Lower leg skin (tissue), 4 donors: ENCODE results near the gene ARHGAP4. TPM values are rescaled to one million over a fixed set of nuclear protein-coding genes. Genes with fewer than 3 reads are reported as not detected.

Experiments
- DNase-seq, 2 donors: peaks; one replicate each; pipeline ENCODE4 v3.0.0-alpha.2; 2019; ENCODE audit warnings: low spot score in 2 of 2
- H3K4me3 ChIP-seq: fragments of 200-600 bp; sonication (generic); 2 replicates; pipeline ENCODE4 v1.5.1; 2017; ENCODE audit warnings: mild to moderate bottlenecking, low read depth; ENCODE audit not compliant: poor library complexity, severe bottlenecking
- POLR2A ChIP-seq, 2 donors: fragments of 450-650 bp; IDR thresholded peaks; one replicate each; pipeline ENCODE4 v1.6.1; 2016 to 2017; ENCODE audit warnings: antibody characterized with exemption in 2 of 2, mild to moderate bottlenecking in 1 of 2, moderate library complexity in 1 of 2
- WGBS, 2 donors: methylation state at CpG; one replicate each; pipeline ENCODE4 v1.1.5; 2018; 5-methylcytosine and 5-hydroxymethylcytosine counted together
- intact Hi-C: fragments of 100-400 bp; cut with DNase I; formaldehyde crosslinking; loops from one replicate; pipeline ENCODE4 v1.15.0; 2023; ENCODE audit warnings: low total_unique reads
- total RNA-seq, 4 donors: library from RNA; depleted of rRNA; stranded (reverse); fragments of >200 nt; gene quantifications; one replicate each; pipeline ENCODE4 v1.1.0, GENCODE V29; 2016
- TF ChIP-seq, protein P1 (sequence below), 3 donors: fragments of 450-650 bp; IDR thresholded peaks; one replicate each; pipeline ENCODE4 v1.5.1; 2016; ENCODE audit warnings: antibody characterized with exemption in 3 of 3, mild to moderate bottlenecking in 3 of 3, moderate library complexity in 2 of 3

Gene ARHGAP4
- total RNA-seq, 4 donors from 2014 or later, result 2.7 to 14.8 (median 10.5) TPM

GRCh38 chrX:153953892-153954557, 28.0 kb upstream of the ARHGAP4 start:
- intact Hi-C loops, result loop anchor here (5.0 kb wide), 1 partner anchor 192 kb away; the partner anchor contains the start of gene PLXNB3
- WGBS, 2 donors, result 79 to 100% methylated on average over 1 to 29 of the region's 33 CpGs
- no peak for TF ChIP-seq POLR2A (IDR thresholded peaks at IDR 0.05)
- TF ChIP-seq, protein P1, sequence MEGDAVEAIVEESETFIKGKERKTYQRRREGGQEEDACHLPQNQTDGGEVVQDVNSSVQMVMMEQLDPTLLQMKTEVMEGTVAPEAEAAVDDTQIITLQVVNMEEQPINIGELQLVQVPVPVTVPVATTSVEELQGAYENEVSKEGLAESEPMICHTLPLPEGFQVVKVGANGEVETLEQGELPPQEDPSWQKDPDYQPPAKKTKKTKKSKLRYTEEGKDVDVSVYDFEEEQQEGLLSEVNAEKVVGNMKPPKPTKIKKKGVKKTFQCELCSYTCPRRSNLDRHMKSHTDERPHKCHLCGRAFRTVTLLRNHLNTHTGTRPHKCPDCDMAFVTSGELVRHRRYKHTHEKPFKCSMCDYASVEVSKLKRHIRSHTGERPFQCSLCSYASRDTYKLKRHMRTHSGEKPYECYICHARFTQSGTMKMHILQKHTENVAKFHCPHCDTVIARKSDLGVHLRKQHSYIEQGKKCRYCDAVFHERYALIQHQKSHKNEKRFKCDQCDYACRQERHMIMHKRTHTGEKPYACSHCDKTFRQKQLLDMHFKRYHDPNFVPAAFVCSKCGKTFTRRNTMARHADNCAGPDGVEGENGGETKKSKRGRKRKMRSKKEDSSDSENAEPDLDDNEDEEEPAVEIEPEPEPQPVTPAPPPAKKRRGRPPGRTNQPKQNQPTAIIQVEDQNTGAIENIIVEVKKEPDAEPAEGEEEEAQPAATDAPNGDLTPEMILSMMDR (IDR thresholded peaks at IDR 0.05), result no peak
- DNase-seq, result no peak
- H3K4me3 ChIP-seq, result no peak overlapping the region

- intact Hi-C loops, result loop anchor here (5.0 kb wide), 1 partner anchor 191 kb away; the partner anchor contains the start of gene PLXNB3
- 23 to 50% methylated on average over 6 to 16 of the region's 33 CpGs for WGBS, 2 donors
Measured at GRCh38 chrX:153953342-153953830, 27.3 kb upstream of the ARHGAP4 start.

DNA sequence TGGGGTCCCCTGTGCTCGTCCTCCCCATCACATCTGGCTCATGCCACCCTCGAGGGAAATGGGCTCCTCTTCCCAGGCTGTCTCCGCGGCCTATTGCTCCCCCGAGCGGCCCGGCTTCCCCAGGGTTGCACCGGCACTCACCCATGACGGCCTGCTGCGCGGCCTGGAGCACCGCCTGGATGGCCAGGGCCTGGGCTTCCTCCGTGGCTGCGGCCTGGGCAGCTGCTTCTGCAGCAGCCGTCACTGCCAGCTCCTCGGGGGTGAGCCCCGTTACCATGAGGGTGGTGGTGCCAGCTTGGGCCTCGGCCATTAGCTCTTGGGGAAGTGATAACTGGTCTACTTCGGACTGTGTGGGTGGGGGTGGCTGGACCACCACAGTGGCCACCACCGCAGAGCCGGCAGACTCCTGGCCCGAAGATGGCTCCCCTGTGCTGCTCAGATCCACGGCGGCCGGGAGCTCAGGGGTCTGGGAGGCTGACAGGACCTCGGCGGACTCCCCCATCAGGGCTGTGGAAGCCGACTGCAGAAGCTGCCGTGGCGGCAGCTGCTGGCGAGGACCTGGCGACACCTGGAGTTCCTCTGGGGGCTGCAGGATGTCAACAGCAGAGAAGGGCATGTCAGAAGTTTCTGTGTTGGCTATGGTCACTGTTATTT, 26.4 kb upstream of the ARHGAP4 start:
- no peak overlapping the region for H3K4me3 ChIP-seq
- 92 to 94% methylated on average over 14 to 18 of the region's 32 CpGs for WGBS, 2 donors
- intact Hi-C loops, result loop anchor here (5.0 kb wide), 1 partner anchor 190 kb away; the partner anchor contains the start of gene PLXNB3
- TF ChIP-seq POLR2A (IDR thresholded peaks at IDR 0.05), result no peak
- TF ChIP-seq, protein P1 (IDR thresholded peaks at IDR 0.05), result no peak
- DNase-seq, result no peak

More at GRCh38 chrX:153953342-153953830, 27.3 kb upstream of the ARHGAP4 start:
- TF ChIP-seq, protein P1 (IDR thresholded peaks at IDR 0.05), result peak in 1 of 3 donors; percentile 65
- TF ChIP-seq POLR2A (IDR thresholded peaks at IDR 0.05), result no peak
- no peak overlapping the region for H3K4me3 ChIP-seq
- DNase-seq, result peak in 1 of 2 donors; percentile 94

GRCh38 chrX:153951683-153952372, 25.8 kb upstream of the ARHGAP4 start:
- TF ChIP-seq POLR2A (IDR thresholded peaks at IDR 0.05), result no peak
- TF ChIP-seq, protein P1 (IDR thresholded peaks at IDR 0.05), result no peak
- intact Hi-C loops, result loop anchor here (5.0 kb wide), 1 partner anchor 190 kb away; the partner anchor contains the start of gene PLXNB3
- H3K4me3 ChIP-seq, result no peak overlapping the region
- WGBS, 2 donors, result 93 to 94% methylated on average over 3 to 25 of the region's 28 CpGs
- no peak for DNase-seq

GRCh38 chrX:153950127-153950526, 24.1 kb upstream of the ARHGAP4 start:
- intact Hi-C loops, result loop anchor here (5.0 kb wide), 1 partner anchor 188 kb away; the partner anchor contains the start of gene PLXNB3
- WGBS, 2 donors, result 92 to 94% methylated on average over 12 to 19 of the region's 19 CpGs
- TF ChIP-seq POLR2A (IDR thresholded peaks at IDR 0.05), result no peak
- no peak overlapping the region for H3K4me3 ChIP-seq
- no peak for DNase-seq
